ENCODE data around the gene LAG3.

The LAG3 gene

DNA sequence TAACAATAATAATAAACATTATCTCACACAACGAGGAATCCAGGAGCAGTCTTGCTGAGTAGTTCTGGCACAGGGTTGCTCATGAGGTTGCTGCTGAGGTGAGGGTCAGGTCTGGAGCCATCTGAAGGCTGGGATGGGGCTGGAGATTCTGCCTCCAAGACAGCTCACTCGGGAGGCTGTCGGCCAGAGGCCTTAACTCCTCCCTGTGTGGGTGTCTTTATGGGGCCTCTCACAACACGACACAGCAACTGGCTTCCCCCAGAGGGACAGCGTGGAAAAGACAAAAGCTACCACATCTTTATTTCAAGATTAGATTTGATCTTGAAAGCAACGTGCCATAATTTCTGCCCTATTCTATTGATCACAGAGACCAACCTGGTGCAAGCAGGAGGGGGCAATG is 9.8 kb downstream of the LAG3 start:
- TF ChIP-seq, protein P1, sequence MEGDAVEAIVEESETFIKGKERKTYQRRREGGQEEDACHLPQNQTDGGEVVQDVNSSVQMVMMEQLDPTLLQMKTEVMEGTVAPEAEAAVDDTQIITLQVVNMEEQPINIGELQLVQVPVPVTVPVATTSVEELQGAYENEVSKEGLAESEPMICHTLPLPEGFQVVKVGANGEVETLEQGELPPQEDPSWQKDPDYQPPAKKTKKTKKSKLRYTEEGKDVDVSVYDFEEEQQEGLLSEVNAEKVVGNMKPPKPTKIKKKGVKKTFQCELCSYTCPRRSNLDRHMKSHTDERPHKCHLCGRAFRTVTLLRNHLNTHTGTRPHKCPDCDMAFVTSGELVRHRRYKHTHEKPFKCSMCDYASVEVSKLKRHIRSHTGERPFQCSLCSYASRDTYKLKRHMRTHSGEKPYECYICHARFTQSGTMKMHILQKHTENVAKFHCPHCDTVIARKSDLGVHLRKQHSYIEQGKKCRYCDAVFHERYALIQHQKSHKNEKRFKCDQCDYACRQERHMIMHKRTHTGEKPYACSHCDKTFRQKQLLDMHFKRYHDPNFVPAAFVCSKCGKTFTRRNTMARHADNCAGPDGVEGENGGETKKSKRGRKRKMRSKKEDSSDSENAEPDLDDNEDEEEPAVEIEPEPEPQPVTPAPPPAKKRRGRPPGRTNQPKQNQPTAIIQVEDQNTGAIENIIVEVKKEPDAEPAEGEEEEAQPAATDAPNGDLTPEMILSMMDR (IDR thresholded peaks at IDR 0.05; ENCODE audit: low read depth, low read length): no peak
- no peak overlapping the region for H3K4me3 ChIP-seq (ENCODE audit: low read depth, low read length)
- DNase-seq (ENCODE audit: low read depth, low spot score): no peak
- in situ Hi-C loops (cut with HindIII; ENCODE audit: low sequenced_read_pairs): no loop called here

DNA sequence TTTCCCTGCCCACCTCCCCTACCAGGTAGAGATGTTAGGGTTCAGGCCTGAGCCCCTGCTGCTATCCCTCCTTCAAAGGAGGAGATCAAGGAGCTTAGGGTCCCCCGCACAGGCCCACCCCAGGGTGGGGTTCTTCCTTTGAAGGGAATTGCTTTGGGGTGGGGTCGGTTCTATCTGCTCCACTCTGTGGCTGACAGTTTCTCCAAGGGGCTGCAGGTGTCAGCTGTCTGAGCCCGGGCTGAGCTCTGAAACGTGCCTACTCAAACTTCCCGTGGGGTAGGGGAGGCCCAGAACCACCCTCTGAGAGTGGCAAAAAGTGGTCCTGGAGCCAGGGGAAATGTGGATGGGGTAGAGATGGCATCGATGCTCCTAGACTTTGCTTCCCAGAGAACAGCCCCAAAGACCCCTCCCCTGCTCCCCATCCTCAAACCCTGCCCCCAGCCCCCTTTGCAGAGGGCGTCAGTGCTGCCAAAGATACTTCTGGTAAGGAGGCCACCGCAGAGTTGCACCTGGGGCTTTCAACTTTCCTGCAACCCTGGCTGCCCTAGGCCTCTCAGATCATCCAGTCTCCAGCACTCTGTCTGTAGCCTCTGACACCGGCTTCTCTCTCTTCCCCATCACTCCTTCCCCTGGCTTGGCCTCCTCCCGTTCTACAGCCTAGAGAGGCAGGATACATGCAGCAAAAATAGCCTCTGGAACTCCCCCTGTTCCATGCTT is 10.7 kb downstream of the LAG3 start:
- TF ChIP-seq, protein P1 (IDR thresholded peaks at IDR 0.05; ENCODE audit: low read depth, low read length): no peak
- in situ Hi-C loops (cut with HindIII; ENCODE audit: low sequenced_read_pairs): no loop called here
- DNase-seq (ENCODE audit: low read depth, low spot score): no peak
- H3K4me3 ChIP-seq (ENCODE audit: low read depth, low read length): no peak overlapping the region

DNA sequence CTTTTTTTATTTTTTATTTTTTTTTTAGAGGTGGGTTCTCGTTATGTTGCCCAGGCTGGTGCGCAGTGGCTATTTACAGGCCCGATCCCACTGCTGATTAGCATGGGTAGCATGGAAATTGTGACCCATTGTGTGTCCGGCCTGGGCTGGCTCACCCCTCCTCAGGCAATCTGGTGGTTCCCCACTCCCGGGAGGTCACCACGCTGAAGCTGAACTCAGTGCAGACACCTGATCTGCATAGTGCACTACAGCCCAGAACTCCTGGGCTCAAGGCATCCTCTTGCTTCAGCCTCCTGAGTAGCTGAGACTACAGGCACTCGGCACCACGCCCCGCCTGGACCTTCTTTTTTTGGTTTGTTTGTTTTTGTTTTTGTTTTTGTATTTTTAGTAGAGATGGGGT is 11.5 kb downstream of the LAG3 start:
- in situ Hi-C loops (cut with HindIII; ENCODE audit: low sequenced_read_pairs): no loop called here
- no peak overlapping the region for H3K4me3 ChIP-seq (ENCODE audit: low read depth, low read length)
- TF ChIP-seq, protein P1 (IDR thresholded peaks at IDR 0.05; ENCODE audit: low read depth, low read length): no peak
- DNase-seq (ENCODE audit: low read depth, low spot score): no peak

DNA sequence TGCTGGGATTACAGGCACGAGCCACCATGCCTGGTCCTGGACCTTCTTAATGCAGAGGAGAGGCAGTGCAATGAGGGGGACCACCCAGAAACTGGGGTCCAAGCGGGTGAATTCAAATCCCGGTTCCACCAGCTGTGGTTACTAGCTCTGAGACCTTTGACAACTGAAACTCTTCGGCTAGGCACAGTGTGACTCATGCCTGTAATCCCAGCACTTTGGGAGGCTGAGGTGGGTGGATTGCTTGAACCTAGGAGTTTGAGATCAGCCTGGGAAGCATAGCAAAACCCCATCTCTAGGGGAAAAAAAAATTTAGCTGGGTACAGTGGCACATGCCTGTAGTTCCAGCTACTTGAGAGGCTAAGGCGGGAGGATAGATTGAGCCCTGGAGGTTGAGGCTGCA is 12.0 kb downstream of the LAG3 start:
- in situ Hi-C loops (cut with HindIII; ENCODE audit: low sequenced_read_pairs): no loop called here
- TF ChIP-seq, protein P1 (IDR thresholded peaks at IDR 0.05; ENCODE audit: low read depth, low read length): no peak
- H3K4me3 ChIP-seq (ENCODE audit: low read depth, low read length): no peak overlapping the region
- no peak for DNase-seq (ENCODE audit: low read depth, low spot score)

DNA sequence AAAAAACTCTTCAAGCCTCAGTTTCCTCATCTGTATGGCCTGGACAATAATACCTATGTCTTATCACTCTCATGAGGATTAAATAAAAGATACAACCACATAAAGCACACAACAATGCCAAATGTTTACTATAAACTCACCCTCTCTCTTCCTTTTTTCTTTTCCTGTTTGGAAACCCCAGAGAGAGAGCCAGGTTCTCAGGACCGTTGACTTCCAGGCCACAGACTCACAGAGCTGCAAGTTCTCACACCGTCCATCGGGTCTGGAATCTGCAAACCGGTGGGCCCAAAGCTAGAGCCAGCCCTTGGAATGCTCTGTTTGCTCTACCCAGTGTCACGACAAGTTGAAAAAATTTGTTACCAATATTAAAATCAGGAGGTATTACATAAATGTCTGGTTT is 12.4 kb downstream of the LAG3 start:
- DNase-seq (ENCODE audit: low read depth, low spot score): no peak
- no peak overlapping the region for H3K4me3 ChIP-seq (ENCODE audit: low read depth, low read length)
- in situ Hi-C loops (cut with HindIII; ENCODE audit: low sequenced_read_pairs): no loop called here
- TF ChIP-seq, protein P1 (IDR thresholded peaks at IDR 0.05; ENCODE audit: low read depth, low read length): no peak

DNA sequence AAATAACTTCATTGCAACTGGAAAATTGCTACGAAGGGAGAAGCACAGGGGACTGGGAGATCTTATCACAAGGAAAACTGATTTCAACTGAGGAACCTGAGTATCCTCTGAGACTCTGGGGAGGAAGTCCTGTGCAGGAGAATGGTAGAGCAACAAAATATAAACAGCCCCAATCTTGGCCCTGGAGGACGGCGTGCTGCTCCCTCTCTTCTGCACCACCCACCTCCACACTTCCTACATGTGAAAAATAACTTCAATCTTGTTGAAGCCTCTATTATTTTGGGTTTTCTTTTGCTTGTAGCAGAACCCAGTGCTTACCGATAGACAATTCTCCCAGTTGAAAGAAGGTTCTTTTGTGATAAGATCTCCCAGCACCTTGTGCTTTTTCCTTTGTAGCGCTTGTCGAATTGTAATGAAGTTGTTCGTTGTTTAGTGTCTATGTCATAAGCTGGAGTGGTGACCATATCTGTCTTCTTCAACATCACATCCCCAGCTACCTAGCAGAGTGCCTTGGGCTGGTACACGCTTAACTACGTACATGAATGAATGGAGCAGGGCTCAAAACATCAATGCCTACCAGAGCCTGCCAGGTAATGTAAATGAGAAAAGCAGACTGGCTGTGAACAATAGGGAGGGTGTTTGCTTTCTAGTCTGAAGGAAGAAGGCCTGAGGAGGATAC is 14.2 kb downstream of the LAG3 start:
- DNase-seq (ENCODE audit: low read depth, low spot score): no peak
- TF ChIP-seq, protein P1 (IDR thresholded peaks at IDR 0.05; ENCODE audit: low read depth, low read length): no peak
- in situ Hi-C loops (cut with HindIII; ENCODE audit: low sequenced_read_pairs): no loop called here
- no peak overlapping the region for H3K4me3 ChIP-seq (ENCODE audit: low read depth, low read length)

Measured in astrocyte of the spinal cord (primary cell).